HUES48 (cell line): ENCODE results near the gene ZFY.

ENCODE experiments used
- H3K27ac ChIP-seq: one replicate; pipeline ENCODE4 v1.7.0; 2013; ENCODE audit warnings: low read depth, low read length, inconsistent platforms
- H3K27me3 ChIP-seq: 2 replicates; pipeline ENCODE4 v1.6.1; 2013; ENCODE audit warnings: mild to moderate bottlenecking, low read length; ENCODE audit not compliant: control insufficient read depth, insufficient read depth
- H3K36me3 ChIP-seq: 2 replicates; pipeline ENCODE4 v1.6.1; 2013; ENCODE audit warnings: low read length; ENCODE audit not compliant: control insufficient read depth, insufficient read depth
- H3K4me1 ChIP-seq: 2 replicates; pipeline ENCODE4 v1.6.1; 2013; ENCODE audit warnings: mild to moderate bottlenecking, low read length; ENCODE audit not compliant: control insufficient read depth, insufficient read depth
- H3K4me3 ChIP-seq: 2 replicates; pipeline ENCODE4 v1.5.1; 2013; ENCODE audit warnings: mild to moderate bottlenecking, low read depth, low read length
- H3K9ac ChIP-seq: 2 replicates; pipeline ENCODE4 v1.6.1; 2013; ENCODE audit warnings: mild to moderate bottlenecking, low read depth, low read length, moderate library complexity
- H3K9me3 ChIP-seq: 2 replicates; pipeline ENCODE4 v1.6.1; 2013; ENCODE audit warnings: low read length; ENCODE audit not compliant: control insufficient read depth, insufficient read depth

Gene ZFY

GRCh38 chrY:2934861-2935715, at the start of gene ZFY:
ZFY (plus strand) TSS chrY:2935381; CDS start chrY:2953937, 18,556 bp downstream.
- Histone ChIP-seq H3K4me3 (no peak within 1 kb of the TSS), H3K4me1 (no peaks in the 10 kb centered on the region), H3K9ac (no peak within 1 kb of the TSS), H3K9me3 (no peaks in the 10 kb centered on the region), H3K27ac (no peak within 1 kb of the TSS), H3K36me3 (no peaks in the 10 kb centered on the region), H3K27me3 (no peaks in the 10 kb centered on the region)

- Histone ChIP-seq H3K27ac (no peak overlapping the region), H3K4me3 (no peak overlapping the region), H3K9me3 (no peaks in the 10 kb centered on the region), H3K9ac (no peak overlapping the region), H3K4me1 (no peaks in the 10 kb centered on the region), H3K36me3 (no peaks in the 10 kb centered on the region), H3K27me3 (no peaks in the 10 kb centered on the region)
These were observed 49.3 kb upstream of the ZFY start for GRCh38 chrY:2885880-2886279.

DNA sequence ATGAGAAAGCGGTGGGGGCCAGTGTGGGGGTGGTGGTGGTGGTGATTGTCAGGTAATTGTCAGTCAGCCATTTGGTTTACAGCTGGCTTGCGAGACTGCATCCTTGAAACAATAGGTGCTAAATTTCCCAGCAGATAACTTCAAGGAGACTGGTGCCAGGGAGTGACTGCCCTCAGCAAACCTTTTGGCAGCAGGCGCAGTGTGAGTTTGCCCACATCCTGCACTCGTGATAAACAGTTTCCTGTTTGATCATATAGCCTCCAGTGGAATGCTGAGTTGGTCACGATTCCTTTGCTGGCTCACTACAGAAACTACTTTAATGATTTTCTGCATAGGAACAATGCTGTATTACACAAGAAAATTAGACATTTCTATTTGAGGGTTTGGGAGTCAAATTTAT, 47.8 kb upstream of the ZFY start:
- Histone ChIP-seq H3K36me3 (no peaks in the 10 kb centered on the region), H3K4me1 (no peaks in the 10 kb centered on the region), H3K9ac (no peak overlapping the region), H3K27me3 (no peaks in the 10 kb centered on the region), H3K4me3 (no peak overlapping the region), H3K9me3 (no peaks in the 10 kb centered on the region), H3K27ac (no peak overlapping the region)

DNA sequence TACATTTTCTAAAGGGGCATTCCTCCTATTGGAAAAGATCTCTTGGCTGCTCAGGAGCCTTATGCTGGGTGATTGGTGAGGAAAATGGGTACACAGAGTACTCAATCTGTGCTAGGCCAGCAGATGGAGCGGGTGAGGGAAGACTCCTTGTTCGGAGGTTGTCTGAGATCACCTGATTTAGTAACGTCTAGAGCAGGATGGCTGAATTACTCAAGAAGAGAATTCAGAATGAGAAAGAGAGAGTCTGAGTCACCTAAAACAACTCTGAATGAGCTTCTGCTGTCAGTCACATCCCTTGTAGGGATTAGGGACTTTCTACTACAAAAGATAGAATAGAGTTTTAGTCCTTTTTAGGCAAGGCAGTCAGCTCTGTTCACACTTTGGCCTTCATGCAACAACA, 47.2 kb upstream of the ZFY start:
- Histone ChIP-seq H3K36me3 (no peaks in the 10 kb centered on the region), H3K9me3 (no peaks in the 10 kb centered on the region), H3K4me1 (no peaks in the 10 kb centered on the region), H3K27ac (no peak overlapping the region), H3K27me3 (no peaks in the 10 kb centered on the region), H3K9ac (no peak overlapping the region), H3K4me3 (no peak overlapping the region)

DNA sequence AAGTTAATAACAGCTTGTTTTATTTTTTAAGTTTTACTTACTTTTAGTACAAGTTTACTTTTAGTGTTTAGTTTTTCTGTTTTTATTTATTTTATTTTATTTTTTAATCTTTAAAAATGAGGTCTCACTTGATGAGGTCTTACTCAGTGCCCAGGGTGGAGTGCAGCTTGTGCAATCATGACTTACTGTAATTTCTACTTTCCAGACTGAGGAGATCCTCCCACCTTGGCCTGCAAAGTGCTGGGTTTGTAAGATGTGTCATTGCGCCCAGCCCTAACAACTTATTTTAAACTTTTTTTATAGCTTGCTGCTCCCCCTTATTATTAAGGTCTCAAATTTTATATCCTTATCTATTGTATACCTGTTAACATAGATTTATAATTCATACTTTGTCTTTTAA, 41.7 kb upstream of the ZFY start:
- H3K9ac ChIP-seq: no peak overlapping the region
- no peaks in the 10 kb centered on the region for H3K27me3 ChIP-seq
- H3K4me3 ChIP-seq: no peak overlapping the region
- H3K4me1 ChIP-seq: no peaks in the 10 kb centered on the region
- H3K27ac ChIP-seq: no peak overlapping the region
- H3K9me3 ChIP-seq: no peaks in the 10 kb centered on the region
- no peaks in the 10 kb centered on the region for H3K36me3 ChIP-seq

DNA sequence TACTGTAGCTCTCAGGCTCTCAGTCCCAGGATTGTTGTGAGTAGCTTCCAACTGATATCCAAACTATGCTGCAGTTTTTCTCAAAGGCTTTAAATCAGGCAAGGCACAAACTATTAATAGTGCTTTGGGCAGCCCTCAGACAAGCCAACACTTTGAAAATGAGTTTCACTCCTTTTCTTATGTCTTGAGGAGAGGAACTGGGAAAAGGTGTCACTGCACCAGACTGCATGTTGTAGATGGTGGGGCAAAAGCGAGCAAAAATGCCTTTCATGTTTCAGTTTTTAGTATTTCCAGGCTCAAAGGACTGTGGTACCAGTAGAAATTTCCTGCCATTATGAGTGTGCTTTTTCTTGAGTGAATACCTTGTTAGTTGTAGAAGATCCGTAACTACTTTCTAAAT, 39.1 kb upstream of the ZFY start:
- Histone ChIP-seq H3K4me3 (no peak overlapping the region), H3K27ac (no peak overlapping the region), H3K9ac (no peak overlapping the region), H3K36me3 (no peaks in the 10 kb centered on the region), H3K9me3 (no peaks in the 10 kb centered on the region), H3K4me1 (no peaks in the 10 kb centered on the region), H3K27me3 (no peaks in the 10 kb centered on the region)

DNA sequence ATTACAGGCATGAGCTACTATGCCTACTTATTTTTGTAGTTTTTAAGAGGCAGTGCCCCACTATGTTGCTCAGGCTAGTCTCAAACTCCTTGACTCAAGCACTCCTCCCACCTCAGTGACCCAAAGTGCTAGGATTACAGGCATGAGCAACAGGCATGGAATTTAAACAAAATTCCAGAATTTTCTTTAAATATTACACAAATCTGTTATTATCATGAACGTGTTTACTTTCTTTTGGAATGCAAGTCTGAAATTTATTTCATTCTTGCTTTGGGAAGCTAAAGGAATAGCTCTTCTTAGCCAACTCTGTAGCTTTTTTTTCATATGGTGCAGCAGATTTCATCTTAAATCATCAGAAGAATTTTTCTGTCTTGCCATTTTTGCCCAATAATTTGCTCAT, 27.8 kb upstream of the ZFY start:
- H3K4me3 ChIP-seq: no peak overlapping the region
- no peaks in the 10 kb centered on the region for H3K9me3 ChIP-seq
- no peaks in the 10 kb centered on the region for H3K27me3 ChIP-seq
- H3K36me3 ChIP-seq: no peaks in the 10 kb centered on the region
- no peak overlapping the region for H3K9ac ChIP-seq
- no peak overlapping the region for H3K27ac ChIP-seq
- H3K4me1 ChIP-seq: no peaks in the 10 kb centered on the region

GRCh38 chrY:2913066-2913815, 21.9 kb upstream of the ZFY start:
- Histone ChIP-seq H3K4me1 (no peaks in the 10 kb centered on the region), H3K4me3 (no peak overlapping the region), H3K9me3 (no peaks in the 10 kb centered on the region), H3K36me3 (no peaks in the 10 kb centered on the region), H3K27ac (no peak overlapping the region), H3K9ac (no peak overlapping the region), H3K27me3 (no peaks in the 10 kb centered on the region)

- Histone ChIP-seq H3K27ac (no peak overlapping the region), H3K27me3 (no peaks in the 10 kb centered on the region), H3K4me3 (no peak overlapping the region), H3K4me1 (no peaks in the 10 kb centered on the region), H3K9me3 (no peaks in the 10 kb centered on the region), H3K36me3 (no peaks in the 10 kb centered on the region), H3K9ac (no peak overlapping the region)
These were observed 1.1 kb upstream of the ZFY start for GRCh38 chrY:2934078-2934477.

DNA sequence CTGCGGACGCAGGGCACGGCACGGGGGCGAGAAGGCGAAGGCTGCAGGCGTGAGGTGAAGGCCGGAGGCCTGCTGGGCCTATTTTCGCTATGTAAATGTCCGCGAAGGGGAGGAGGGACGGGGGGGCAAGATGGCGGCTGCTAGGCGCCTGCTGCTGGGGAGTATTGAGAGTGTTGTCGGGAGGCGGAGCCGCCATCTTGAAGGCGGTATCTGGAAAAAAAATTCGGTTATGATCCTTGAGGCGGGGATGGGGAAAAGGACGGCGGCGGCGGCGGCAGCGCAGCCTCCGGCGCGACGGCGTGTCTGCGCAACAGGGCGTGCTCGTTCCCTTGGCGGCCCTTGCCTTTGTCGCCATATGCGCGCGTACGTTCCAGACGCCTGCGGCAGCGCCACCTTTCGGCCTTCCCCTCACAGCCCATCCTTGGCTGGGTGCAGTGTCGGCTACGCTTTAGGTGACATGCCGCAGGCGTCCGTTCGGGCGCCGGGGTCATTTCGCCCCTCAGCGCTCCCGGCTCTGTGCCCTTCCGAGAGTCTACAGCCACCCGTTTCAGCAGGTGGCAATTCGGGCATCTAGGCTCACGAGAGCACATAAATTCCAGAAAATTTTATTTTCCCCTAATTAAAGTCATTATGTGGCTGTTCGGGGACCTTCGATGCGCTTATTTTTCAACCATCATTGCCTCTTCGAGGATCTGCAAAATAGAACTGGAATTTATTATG, 695 bp downstream of the ZFY start:
- no peak overlapping the region for H3K27ac ChIP-seq
- H3K9ac ChIP-seq: no peak overlapping the region
- H3K4me3 ChIP-seq: no peak overlapping the region

DNA sequence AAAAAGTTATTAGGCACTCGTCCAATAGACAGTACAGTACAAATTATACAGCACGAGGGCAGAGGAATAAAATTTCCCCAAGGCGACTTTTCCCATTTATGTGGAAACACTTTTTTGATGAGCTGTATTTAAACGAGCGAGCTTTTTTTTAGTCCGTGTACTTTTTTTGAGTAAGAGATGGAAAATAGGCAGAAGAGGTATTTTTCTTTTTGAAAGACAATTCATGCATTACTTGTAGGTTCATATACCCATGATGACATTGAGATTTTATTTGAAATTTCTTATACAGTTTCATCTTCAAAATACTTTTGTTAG, 1.2 kb downstream of the ZFY start:
- H3K9me3 ChIP-seq: no peaks in the 10 kb centered on the region
- no peaks in the 10 kb centered on the region for H3K27me3 ChIP-seq
- no peak overlapping the region for H3K27ac ChIP-seq
- H3K9ac ChIP-seq: no peak overlapping the region
- no peaks in the 10 kb centered on the region for H3K36me3 ChIP-seq
- no peaks in the 10 kb centered on the region for H3K4me1 ChIP-seq
- no peak overlapping the region for H3K4me3 ChIP-seq

More for the DNA sequence above, 695 bp downstream of the ZFY start:
- H3K36me3 ChIP-seq: no peaks in the 10 kb centered on the region
- H3K9me3 ChIP-seq: no peaks in the 10 kb centered on the region
- no peaks in the 10 kb centered on the region for H3K27me3 ChIP-seq
- H3K4me1 ChIP-seq: no peaks in the 10 kb centered on the region
